Activated CD4-positive, alpha-beta T cell treated with anti-CD3 and anti-CD28 coated beads, Interleukin-2, amount 50 U/mL, for 24 hours (primary cell): ENCODE data around the gene BBS2.

ENCODE experiments used
- DNase-seq, 2 donors: peaks; one replicate each; pipeline ENCODE4 v3.0.0-alpha.2; 2020; ENCODE audit warnings: low read depth in 1 of 2, low spot score in 1 of 2

BBS2 gene

DNA sequence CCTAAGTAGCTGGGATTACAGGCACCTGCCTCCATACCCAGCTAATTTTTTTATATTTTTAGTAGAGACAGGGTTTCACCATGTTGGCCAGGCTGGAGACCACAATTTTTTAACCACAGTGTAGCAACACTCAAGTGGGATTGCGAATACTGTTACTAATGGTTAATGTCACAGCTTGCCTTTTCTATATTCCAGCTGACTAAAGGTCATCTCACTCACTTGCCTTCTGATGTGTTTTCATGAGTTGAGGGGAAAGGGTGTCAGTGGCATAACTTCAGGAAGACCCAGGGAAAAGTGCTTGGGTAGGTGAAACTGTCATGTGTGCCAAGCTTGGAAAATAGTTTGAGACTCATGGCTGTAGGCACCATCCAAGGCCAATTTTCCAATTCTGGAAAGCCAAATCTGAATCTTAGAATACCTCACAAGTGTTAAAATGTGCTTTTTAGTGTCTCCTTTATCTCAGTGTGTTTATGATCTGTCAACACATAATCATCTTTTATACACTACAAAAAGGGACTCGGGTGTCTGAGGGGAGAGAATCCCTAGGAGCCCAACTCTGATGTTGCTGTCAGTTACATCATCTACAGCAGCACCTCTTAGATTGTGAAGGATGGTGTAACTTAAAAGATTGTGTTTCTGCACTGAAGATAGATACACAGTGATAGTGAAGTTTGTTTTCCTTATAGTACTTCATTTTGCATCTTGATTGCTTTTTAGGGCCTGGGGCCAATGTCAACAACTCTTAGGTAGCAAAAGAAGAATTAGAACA lies 41.4 kb downstream of the BBS2 start:
- DNase-seq: no peak

DNA sequence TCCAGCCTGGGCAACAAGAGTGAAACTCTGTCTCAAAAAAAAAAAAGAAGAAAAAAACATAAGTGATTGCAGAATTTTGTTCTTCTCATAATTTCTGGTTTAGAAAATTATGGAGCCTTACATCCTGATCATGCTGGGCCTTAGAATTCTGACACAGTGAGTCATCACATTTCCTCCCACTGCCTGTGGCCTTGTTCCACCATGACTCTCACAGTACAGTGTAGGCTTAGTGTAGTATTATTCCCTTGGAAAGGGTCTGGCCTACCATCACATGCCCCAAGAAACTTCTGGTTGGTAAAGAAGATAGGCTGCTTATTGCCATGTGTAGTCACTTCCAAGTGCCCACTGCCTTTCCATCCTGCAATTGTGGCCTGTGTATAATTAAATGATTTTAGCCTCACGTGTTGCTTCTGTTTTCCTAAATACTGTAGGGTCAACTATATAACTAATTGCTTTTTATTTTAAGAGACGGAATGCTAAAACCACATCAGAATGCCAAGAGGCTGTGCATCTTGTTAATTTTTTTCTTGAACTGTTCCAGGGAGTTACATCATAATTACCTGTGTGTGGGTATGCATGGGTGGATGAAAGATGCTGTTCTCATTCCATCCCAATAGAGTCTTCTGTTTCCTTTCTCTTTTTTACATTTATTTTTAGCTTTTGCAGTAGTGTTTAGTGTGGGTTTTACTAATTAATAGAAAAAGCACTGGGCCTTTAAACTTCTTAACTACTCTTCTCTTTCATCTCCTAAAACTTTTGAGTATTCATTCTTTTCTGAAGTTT lies 42.5 kb downstream of the BBS2 start:
- DNase-seq: peak in 1 of 2 donors; percentile 14

DNA sequence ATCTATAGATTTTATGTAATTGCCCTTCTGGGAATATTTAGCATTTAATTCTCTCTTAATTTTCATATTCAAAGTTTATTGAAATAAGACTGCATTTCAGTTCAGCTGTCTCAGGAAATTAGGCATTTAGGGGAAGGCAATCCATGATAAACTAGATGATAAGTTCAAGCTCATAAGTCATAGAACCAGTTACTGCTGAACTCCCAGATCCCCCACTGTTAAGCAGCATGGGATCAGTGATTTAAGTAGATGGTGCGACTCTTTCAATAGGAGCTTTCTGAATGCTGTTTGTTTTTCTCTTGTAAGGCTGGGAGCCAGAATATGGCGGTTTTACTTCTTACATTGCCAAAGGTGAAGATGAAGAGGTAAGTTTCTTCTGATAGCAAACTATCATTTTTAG lies 44.6 kb downstream of the BBS2 start:
- no peak for DNase-seq

DNA sequence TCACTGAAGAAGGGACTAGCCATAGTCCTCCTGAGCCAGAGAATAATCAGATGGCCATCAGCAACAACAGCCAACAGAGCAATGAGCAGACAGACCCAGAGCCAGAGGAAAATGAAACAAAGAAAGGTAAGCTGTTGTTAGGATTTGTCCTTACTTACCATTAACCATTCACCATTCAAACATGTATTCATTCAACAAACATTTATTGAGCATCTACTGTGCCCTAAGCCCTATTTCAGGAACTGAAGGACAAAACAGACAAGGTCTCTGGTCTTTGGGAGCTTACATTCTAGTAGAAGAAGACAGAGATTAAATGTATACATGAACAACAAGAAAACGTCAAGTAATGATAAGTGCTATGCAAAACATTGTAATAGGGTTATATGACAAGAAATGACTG lies 49.2 kb downstream of the BBS2 start:
- DNase-seq: no peak

DNA sequence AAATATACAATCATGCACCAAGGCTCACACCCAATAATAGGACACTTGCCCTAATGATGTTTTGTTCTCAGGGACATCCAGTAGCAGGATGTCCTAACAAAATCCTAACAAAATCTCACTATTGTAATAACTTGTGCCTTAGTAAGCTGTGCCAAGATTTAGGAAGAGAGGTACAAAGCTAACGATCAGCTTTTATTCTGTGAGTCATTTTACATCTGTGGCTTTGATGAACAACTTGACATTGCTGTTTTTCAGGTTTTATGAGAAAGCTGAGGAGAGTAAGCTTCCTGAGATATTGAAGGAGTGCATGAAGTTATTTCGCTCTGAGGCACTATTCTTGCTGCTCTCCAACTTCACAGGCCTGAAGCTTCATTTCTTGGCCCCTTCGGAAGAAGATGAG lies 49.6 kb downstream of the BBS2 start:
- DNase-seq: no peak

DNA sequence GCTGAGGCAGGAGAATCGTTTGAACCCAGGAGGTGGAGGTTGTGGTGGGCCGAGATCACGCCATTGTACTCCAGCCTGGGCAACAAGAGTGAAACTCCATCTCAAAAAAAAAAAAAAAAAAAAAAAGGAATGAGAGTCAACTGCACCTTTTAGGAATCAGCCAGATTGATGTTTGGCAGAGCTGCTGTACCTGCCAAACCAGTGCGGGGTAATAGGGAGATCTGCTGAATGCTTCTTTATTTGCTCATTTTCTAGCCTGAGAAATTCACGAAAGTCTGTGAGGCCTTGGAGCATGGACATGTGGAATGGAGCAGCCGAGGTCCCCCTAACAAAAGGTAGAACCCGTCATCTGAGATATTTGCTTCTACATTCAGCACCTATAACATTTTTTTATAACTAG lies 50.1 kb downstream of the BBS2 start:
- DNase-seq: no peak

DNA sequence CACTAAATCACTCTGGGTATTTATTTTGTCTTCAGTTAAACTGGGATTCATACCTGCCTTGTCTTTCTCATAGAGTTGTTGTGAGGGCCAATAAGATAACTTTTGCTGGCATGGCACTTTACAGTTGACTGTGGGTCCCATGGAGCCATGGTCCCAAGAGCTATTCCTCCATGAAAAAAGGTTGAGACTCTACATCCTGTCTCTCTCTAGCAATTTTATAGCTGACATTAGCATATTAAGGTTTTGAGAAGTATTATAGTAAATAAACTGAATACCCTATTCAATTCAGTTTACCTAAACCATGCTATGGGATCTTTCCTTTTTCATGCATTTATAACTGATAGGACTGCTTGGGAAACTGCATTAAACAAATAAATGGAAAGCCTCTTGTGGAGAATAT lies 51.0 kb downstream of the BBS2 start:
- no peak for DNase-seq

DNA sequence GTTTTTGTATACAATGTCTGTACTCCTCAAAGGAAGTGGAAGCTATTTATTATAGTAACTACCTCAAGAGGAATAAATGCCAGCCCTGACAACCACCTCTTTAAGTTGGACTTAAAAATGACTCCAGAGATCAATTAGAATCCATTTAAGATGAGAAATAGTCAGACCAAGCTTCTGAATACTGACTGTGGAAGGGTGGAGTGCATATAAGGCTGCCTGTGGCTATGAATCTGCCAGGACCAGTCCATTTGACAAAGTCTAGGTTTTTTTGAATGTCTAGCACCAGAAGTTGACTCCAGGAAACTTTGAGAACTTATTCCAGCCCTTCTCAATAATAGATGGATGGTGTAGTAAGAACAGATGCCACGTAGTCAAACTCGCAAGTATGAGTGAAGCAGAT lies 53.5 kb downstream of the BBS2 start:
- DNase-seq: no peak

DNA sequence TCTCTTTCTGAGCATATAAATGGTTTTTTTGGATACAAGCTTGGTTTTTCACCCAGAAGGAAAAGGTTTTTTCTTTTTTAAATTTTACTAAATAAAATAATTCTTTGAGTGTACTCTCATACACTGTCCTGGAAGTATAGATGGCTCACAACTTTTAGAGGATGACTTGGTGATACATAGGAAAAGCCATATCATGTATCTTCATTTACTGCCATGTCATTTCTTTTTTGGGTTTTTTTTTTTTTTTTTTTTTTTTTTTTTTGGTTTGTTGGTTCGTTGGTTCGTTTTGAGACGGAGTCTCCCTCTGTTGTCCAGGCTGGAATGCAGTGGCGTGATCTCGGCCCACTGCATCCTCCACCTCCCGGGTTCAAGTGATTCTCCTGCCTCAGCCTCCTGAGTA lies 56.7 kb downstream of the BBS2 start:
- DNase-seq: no peak

DNA sequence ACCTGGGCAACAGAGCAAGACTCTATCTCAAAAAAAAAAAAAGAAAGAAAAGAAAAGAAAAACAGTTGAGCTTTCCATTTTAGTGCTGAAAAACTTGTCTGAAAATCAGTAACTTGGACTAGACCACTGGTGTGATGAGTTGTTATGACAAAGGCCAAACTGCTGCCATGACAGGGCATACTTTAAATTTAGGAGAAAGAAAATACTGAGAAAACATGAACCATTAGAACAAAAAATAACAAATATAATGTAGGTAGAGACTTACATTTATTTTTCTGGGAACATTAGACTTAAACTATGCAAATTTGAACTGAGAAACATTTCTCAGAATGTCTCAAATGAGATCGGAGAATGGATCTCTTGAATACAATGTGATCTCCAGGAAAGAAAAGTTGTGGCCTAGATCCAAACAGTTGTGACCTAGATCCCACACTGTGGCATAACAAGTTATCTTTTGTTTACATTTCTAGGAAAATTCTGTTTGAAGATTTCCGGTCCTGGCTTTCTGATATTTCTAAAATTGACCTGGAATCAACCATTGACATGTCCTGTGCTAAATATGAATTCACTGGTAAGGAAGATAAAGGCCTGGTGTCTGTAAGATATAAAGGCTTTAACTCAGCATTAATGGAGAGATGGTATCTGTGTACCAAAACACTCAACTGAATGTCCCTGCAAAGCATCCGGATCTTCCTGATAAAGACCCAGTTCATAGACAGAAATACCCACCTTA lies 57.6 kb downstream of the BBS2 start:
- no peak for DNase-seq

DNA sequence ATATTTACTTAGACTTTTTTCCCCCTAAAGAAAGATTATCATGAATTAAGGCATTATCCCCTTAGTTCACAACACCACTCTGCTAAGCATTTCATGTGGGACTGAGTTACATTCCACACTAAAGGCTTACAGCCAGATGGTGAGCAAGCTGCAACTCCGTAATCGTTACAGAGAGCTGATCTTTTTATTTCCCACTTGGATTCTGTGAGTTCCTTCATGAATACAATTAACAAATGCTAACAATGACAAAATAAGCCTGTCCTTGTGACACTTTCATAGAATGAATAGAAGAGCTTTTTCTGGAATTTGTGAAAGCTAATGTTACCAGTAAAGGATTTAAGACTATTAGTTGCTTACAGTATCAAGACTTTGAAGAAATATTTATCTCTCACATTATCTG lies 59.7 kb downstream of the BBS2 start:
- no peak for DNase-seq

DNA sequence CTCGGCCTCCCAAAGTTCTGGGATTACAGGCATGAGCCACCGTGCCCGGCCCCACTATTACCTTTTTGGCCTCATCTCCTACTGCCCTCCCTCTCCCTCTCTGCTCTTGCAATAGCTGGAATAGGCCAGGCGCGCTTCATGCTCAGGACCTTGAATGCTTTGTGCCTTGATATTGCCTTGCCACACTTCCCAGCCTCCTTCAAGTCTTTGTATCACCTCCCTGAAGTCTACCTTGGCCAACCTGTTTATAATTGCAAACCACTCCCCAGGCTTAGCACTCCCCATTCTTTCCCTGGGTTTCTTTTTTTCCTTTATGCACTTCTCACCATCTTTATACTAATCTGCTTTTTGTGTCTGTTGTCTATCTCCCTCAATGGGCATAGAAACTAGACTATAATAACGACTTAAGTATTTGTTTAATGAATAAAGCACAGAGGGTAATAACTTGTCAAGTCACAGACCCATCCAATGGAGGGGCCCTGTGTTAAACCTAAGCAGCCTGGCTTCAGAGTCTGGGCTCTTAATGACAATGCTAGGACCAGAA lies 61.8 kb downstream of the BBS2 start:
- no peak for DNase-seq

DNA sequence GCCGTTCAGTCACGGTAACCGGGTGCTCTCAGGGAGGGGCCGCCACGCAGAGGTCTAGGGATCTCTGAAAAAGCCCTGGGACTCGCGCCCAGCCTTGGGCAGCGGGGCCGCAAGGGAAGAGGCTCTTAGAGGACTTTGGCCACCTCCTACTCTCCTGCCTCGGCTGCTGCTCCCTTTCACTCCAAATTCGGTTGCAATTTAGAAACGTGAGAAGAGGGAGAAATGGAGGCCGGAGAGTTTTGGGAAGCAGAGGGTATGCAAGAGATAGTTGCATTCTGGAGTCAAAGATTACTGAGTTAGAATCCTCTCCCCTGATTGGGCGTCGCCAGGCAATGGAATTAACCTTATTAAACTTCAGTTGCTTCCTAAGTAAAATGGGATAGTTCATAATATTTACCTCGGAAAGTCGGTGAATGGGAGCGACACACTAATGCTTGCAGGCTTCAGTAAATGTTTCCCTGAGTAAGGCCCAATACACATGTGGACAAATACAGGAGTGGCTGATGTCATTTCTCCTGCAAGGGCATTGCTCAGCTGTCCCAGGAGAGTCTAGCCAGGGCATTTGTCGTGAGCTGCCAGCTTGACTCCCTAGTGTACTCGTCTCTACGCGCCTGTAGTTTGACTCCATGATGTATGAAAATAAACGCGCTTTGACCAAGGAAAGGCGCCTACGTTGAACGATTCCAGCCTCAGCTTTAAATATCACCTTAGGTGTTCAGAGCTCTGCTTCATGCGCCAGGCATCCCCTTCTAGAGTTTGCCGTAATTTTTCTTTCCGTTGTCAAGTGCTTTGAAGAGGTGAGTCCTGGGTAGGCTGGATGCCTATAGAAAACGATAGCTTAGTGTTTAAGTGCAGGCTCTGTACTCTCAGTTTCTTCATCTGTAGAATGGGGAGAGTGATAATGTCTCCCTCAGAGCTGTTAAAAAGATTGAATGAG lies 67.8 kb downstream of the BBS2 start:
- DNase-seq: no peak

DNA sequence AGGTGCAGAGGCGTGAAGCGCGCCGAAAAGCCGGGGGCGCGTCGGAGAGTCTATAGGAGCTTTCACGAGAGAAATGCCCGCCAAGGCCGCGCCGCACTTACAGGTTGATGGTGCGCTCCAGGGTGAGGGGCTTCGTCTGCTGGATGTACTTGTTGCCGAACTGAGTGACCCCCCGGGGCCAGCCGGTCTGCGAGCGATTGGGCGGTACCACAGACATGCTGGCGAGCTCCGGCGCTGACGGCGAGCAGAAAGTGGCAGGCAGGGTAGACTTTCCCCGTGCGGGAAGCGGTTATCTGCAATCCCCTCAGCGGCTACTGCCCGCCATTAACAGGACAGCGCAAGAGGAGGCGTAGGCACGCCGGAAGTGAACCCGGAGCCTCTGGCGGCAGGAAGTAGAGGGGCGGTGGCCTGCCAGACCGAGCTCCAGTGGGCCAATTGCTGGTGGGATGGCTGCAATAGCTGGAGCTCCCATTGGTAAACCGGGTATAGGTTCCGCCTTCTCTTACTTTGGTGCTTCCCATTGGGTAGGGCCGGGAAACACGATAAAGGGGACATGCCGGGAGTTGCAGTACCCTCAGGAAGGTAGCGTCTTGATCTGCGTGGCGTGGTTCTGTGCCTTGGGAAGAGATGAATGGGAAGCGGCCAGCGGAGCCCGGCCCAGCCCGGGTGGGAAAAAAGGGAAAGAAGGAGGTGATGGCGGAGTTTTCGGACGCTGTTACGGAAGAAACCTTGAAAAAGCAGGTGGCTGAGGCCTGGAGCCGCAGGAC lies 68.7 kb downstream of the BBS2 start, which contains the start of the genes NUDT21 and OGFOD1:
TSS of gene NUDT21 (minus strand) at position 347 of the 767 bp plus-strand sequence. CDS start at position 217, 130 bp downstream.
TSS of gene OGFOD1 (plus strand) at position 569 of the 767 bp plus-strand sequence. CDS start at position 628, 59 bp downstream.
- DNase-seq: peak; percentile 70 to 90

DNA sequence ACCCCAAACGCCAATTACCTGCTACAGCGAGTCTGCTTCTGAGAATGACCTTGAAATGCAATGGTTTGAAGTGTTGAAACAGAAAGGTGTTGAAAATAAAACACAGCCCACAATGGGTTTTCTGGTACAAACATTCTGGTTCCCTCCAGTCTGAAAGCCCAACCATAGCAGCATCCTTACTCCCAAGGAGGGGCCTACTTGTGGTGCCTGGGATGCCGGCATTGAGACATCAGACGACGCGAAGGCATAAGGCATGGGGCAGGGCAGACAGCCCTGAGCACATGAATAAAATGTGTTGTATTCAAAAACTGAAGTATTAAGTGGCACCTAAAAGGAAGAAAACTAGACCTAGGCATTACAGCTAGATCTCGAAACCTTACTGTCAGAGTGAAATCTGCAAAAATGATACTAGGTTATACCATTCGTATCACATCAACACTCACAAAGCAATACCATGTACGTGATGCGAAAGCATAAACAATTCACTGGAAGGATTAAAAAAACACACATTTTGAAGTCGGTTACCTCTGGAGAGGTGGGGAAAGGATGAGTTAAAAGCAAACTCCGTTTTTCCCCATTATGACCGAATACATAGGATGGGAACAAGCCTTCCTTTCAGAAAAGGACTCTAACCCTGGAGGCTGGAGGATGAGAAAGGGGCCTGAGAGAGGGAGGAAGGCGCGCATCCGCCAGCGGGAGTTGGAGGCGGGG lies 69.4 kb downstream of the BBS2 start:
- no peak for DNase-seq

DNA sequence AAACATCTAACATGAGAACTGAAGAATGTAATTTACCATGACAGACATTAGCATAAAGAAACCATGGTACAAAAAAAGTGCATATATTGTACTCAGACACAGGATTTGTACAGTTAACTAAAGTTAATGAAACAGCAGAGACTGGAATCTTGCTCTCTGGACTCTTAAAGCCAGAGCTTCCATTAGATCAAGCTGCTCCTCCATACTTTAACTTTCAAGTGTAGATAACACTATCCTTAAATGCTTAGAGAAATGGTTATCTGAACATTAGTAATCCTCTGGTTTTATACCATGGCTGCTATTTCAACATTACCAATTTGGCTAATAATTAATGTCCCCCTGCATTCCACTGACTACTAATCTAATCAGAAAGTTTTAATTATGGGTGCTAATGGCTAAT lies 71.8 kb downstream of the BBS2 start:
- no peak for DNase-seq

DNA sequence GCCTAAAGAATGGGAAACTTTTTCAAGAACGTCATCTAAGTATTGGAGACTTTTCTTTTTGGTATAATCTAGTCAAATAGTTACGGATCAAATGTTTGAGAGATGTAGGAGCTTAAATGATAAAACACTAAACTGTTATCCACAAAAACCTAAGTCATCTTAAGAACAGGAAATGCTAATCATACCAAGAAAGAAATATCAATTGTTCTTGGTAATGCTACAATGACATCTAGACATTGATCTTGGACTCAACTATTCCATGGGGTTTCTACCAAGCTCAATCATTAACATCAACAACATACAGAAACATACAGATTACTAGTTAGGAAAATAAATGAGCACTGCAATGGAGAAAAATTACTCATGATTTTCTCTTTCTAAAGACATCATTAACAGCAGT lies 72.5 kb downstream of the BBS2 start:
- no peak for DNase-seq

DNA sequence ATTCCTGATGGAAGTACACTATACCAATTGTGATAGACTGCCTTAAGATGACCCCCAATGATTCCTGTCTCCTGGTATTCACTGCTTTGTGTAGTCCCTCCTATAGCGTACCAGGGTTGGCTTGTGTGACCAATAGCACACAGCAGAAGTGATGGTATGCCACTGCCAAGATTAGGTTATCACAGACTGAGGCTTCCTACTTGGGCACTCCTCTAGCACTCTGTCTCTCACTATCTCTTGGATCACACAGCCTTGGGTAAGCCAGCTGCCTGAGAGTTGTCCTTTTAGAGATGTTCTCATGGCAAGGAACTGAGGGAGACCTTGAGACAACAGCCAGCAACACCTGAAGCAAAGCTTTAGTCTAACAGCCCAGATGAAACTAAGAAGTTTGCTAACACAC lies 81.8 kb downstream of the BBS2 start:
- DNase-seq: no peak

DNA sequence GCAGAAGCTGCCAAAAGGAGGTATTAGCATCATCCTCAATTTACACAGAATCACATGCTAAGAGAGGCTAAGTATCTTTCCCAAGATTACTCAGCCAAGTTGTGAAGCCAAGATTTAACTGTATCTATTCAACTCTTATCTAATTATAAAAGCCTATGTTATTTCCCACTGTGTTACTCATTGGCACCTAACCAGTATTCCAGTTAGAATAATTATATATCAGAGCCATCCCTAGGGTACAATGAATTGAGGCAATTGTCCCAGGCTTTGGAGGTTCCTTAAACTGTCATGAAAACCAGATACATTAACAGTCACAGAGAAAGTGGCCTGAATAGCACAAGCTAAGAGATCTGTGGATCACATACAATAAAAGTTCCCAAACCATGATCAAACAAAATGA lies 83.6 kb downstream of the BBS2 start:
- DNase-seq: no peak
